ENCODE results near the gene KCNN2.

DNA sequence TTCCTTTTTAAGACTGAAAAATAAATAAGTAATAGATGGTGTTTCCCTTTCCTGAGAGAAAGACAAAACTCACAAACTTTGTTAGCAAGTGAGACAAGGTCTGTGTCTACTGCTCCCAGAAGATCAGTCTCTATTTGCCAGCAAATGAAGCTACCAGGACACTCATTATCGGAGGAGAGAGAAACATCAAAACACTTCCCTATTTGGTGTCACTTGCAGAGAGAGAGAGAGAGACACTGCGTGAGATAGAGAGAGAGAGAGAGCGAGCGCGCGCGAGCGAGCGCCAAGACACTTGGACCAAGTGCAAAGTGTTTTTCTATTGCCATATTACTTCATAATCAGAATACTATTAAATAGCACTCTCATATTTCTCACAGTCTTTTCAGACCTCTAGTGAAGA, 142.7 kb downstream of the KCNN2 start:
- TF ChIP-seq CTCF (IDR thresholded peaks at IDR 0.05 in 2 of 3, conservative IDR thresholded peaks at IDR 0.05 in 1 of 3; ENCODE audit: borderline replicate concordance in 1 of 3, insufficient read depth in 1 of 3, low read depth in 2 of 3, low read length in 2 of 3) (no peak), SP1 (IDR thresholded peaks at IDR 0.05; ENCODE audit: low read depth) (no peak), EZH2phosphoT487 (IDR thresholded peaks at IDR 0.05; ENCODE audit: borderline replicate concordance) (no peak), SIN3A (IDR thresholded peaks at IDR 0.05; ENCODE audit: low read depth) (no peak), YY1 (IDR thresholded peaks at IDR 0.05; ENCODE audit: extremely low read depth, insufficient replicate concordance, low read depth, low read length) (no peak), POLR2A (IDR thresholded peaks at IDR 0.05; ENCODE audit: borderline replicate concordance, extremely low read depth, insufficient read depth, insufficient read length) (no peak), MAX (IDR thresholded peaks at IDR 0.05) (no peak), SRF (IDR thresholded peaks at IDR 0.05; ENCODE audit: low read depth) (no peak), EZH2 (IDR thresholded peaks at IDR 0.05) (no peak), POLR2AphosphoS5 (IDR thresholded peaks at IDR 0.05; ENCODE audit: low read depth, low read length) (no peak), EGR1 (IDR thresholded peaks at IDR 0.05; ENCODE audit: low read depth) (no peak), ZNF274 (IDR thresholded peaks at IDR 0.05; ENCODE audit: low read depth, low read length) (no peak)
- TF ChIP-seq, protein P1, sequence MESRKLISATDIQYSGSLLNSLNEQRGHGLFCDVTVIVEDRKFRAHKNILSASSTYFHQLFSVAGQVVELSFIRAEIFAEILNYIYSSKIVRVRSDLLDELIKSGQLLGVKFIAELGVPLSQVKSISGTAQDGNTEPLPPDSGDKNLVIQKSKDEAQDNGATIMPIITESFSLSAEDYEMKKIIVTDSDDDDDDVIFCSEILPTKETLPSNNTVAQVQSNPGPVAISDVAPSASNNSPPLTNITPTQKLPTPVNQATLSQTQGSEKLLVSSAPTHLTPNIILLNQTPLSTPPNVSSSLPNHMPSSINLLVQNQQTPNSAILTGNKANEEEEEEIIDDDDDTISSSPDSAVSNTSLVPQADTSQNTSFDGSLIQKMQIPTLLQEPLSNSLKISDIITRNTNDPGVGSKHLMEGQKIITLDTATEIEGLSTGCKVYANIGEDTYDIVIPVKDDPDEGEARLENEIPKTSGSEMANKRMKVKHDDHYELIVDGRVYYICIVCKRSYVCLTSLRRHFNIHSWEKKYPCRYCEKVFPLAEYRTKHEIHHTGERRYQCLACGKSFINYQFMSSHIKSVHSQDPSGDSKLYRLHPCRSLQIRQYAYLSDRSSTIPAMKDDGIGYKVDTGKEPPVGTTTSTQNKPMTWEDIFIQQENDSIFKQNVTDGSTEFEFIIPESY (IDR thresholded peaks at IDR 0.05; ENCODE audit: extremely low read depth, insufficient replicate concordance, low read length) = no peak
- TF ChIP-seq, protein P2, sequence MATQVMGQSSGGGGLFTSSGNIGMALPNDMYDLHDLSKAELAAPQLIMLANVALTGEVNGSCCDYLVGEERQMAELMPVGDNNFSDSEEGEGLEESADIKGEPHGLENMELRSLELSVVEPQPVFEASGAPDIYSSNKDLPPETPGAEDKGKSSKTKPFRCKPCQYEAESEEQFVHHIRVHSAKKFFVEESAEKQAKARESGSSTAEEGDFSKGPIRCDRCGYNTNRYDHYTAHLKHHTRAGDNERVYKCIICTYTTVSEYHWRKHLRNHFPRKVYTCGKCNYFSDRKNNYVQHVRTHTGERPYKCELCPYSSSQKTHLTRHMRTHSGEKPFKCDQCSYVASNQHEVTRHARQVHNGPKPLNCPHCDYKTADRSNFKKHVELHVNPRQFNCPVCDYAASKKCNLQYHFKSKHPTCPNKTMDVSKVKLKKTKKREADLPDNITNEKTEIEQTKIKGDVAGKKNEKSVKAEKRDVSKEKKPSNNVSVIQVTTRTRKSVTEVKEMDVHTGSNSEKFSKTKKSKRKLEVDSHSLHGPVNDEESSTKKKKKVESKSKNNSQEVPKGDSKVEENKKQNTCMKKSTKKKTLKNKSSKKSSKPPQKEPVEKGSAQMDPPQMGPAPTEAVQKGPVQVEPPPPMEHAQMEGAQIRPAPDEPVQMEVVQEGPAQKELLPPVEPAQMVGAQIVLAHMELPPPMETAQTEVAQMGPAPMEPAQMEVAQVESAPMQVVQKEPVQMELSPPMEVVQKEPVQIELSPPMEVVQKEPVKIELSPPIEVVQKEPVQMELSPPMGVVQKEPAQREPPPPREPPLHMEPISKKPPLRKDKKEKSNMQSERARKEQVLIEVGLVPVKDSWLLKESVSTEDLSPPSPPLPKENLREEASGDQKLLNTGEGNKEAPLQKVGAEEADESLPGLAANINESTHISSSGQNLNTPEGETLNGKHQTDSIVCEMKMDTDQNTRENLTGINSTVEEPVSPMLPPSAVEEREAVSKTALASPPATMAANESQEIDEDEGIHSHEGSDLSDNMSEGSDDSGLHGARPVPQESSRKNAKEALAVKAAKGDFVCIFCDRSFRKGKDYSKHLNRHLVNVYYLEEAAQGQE (IDR thresholded peaks at IDR 0.05; ENCODE audit: low read depth) = no peak
